Astrocyte (in vitro differentiated cells and primary cell): ENCODE data around the gene SUN3.

ENCODE experiments used
- CTCF ChIP-seq: IDR thresholded peaks from 2 replicates; pipeline ENCODE4 v1.5.1; 2011; ENCODE audit warnings: low read depth, mild to moderate bottlenecking, inconsistent platforms, low read length, moderate library complexity; ENCODE audit not compliant: insufficient read depth
- EZH2 ChIP-seq: IDR thresholded peaks from 2 replicates; pipeline ENCODE4 v1.6.1; 2012; ENCODE audit warnings: mild to moderate bottlenecking, low read length, inconsistent platforms; ENCODE audit not compliant: insufficient read depth

GRCh38 chr7:48035967-48036478 is 7.1 kb upstream of the SUN3 start:
- TF ChIP-seq CTCF (no peak), EZH2 (no peak)
